Activated CD8-positive, alpha-beta memory T cell treated with anti-CD3 and anti-CD28 coated beads for 1 hour (primary cell): ENCODE measurements around the gene PIERCE2.
"Not testable (repeated sequence)": the region's sequence is repeated elsewhere in the genome, so short reads cannot be mapped to it uniquely, and the experiment has no call there.

Experiments used
- DNase-seq, 2 donors: peaks; one replicate each; pipeline ENCODE4 v3.0.0-alpha.2; 2020; ENCODE audit warnings: low read depth in 1 of 2; ENCODE audit errors: extremely low read depth in 1 of 2

The PIERCE2 gene

GRCh38 chr15:55408012-55408928 is at the start of gene PIERCE2, which contains the start of gene CCPG1:
TSS of gene PIERCE2 (plus strand) at chr15:55408495. CDS start at chr15:55408769, 274 bp downstream.
TSS of gene CCPG1 (minus strand) at chr15:55408359. CDS start at chr15:55389424, 18,935 bp downstream.
- DNase-seq, result peak; percentile 68 to 75

- no peak for DNase-seq
Observed at GRCh38 chr15:55360256-55360655, 48.0 kb upstream of the PIERCE2 start.

GRCh38 chr15:55361048-55361447 is 47.2 kb upstream of the PIERCE2 start:
- no peak for DNase-seq

GRCh38 chr15:55362641-55363040 is 45.7 kb upstream of the PIERCE2 start:
- no peak for DNase-seq

- no peak for DNase-seq
Observed at GRCh38 chr15:55366981-55367380, 41.3 kb upstream of the PIERCE2 start.

- no peak for DNase-seq
Observed at GRCh38 chr15:55372701-55373440, 35.4 kb upstream of the PIERCE2 start.

GRCh38 chr15:55379095-55379494 is 29.2 kb upstream of the PIERCE2 start:
- DNase-seq, result no peak

GRCh38 chr15:55381595-55381994 is 26.7 kb upstream of the PIERCE2 start:
- DNase-seq, result no peak

- DNase-seq, result no peak
Observed at GRCh38 chr15:55383687-55384086, 24.6 kb upstream of the PIERCE2 start.

GRCh38 chr15:55387027-55387426 is 21.3 kb upstream of the PIERCE2 start:
- no peak for DNase-seq

- DNase-seq, result no peak
Observed at GRCh38 chr15:55389264-55389607, 19.1 kb upstream of the PIERCE2 start.

GRCh38 chr15:55394694-55395093 is 13.6 kb upstream of the PIERCE2 start:
- no peak for DNase-seq

- no peak for DNase-seq
Observed at GRCh38 chr15:55398243-55398642, 10.1 kb upstream of the PIERCE2 start.

- not testable (repeated sequence) for DNase-seq
Observed at GRCh38 chr15:55400050-55400449, 8.2 kb upstream of the PIERCE2 start.

GRCh38 chr15:55401786-55402246 is 6.5 kb upstream of the PIERCE2 start:
- DNase-seq, result no peak

GRCh38 chr15:55402707-55403106 is 5.6 kb upstream of the PIERCE2 start:
- no peak for DNase-seq

GRCh38 chr15:55403531-55403930 is 4.8 kb upstream of the PIERCE2 start:
- no peak for DNase-seq

- no peak for DNase-seq
Observed at GRCh38 chr15:55407498-55408011, 740 bp upstream of the PIERCE2 start.

- DNase-seq, result not testable (repeated sequence)
Observed at GRCh38 chr15:55408976-55409375, 681 bp downstream of the PIERCE2 start.

GRCh38 chr15:55417678-55418077 is 9.4 kb downstream of the PIERCE2 start:
- DNase-seq, result not testable (repeated sequence)

GRCh38 chr15:55420171-55420866 is 12.0 kb downstream of the PIERCE2 start:
- DNase-seq, result no peak
